Nephron (organoid): ENCODE results near the gene TECPR2.

Experiments
- H3K27ac Mint-ChIP-seq, 3 experiments: 2 replicates each; pipeline ENCODE4 v1.8.0; 2020; ENCODE audit warnings: mixed read lengths in 3 of 3, mild to moderate bottlenecking in 2 of 3, moderate library complexity in 1 of 3
- H3K27me3 Mint-ChIP-seq: 2 replicates; pipeline ENCODE4 v1.8.0; 2021; ENCODE audit warnings: low read depth, mild to moderate bottlenecking, moderate library complexity, mixed read lengths
- H3K36me3 Mint-ChIP-seq: 2 replicates; pipeline ENCODE4 v1.8.0; 2020; ENCODE audit warnings: low read depth, mixed read lengths
- H3K4me1 Mint-ChIP-seq: 2 replicates; pipeline ENCODE4 v1.8.0; 2020; ENCODE audit warnings: mixed read lengths
- H3K4me3 Mint-ChIP-seq, 3 experiments: 2 replicates each; pipeline ENCODE4 v1.8.0; 2020; ENCODE audit warnings: mild to moderate bottlenecking in 3 of 3, mixed read lengths in 3 of 3, moderate library complexity in 2 of 3
- H3K9me3 Mint-ChIP-seq: 2 replicates; pipeline ENCODE4 v1.8.0; 2020; ENCODE audit warnings: mixed read lengths
- CTCF ChIP-seq, 3 experiments: fragments of 200-600 bp; sonication (generic); IDR thresholded peaks; one replicate each; pipeline ENCODE4 v1.5.0; 2021; ENCODE audit warnings: antibody characterized with exemption in 3 of 3; ENCODE audit not compliant: unreplicated experiment in 3 of 3

TECPR2 gene

GRCh38 chr14:102342238-102342637 is 20.5 kb upstream of the TECPR2 start:
- Mint-ChIP-seq H3K27ac (no peak overlapping the region), H3K27me3 (no peaks in the 10 kb centered on the region), H3K4me1 (no peaks in the 10 kb centered on the region), H3K9me3 (no peaks in the 10 kb centered on the region), H3K4me3 (no peak overlapping the region), H3K36me3 (peaks cover 48% of the 10 kb centered on the region)
- TF ChIP-seq CTCF (IDR thresholded peaks at IDR 0.05; ENCODE audit: unreplicated experiment in 3 of 3), result no peak

DNA sequence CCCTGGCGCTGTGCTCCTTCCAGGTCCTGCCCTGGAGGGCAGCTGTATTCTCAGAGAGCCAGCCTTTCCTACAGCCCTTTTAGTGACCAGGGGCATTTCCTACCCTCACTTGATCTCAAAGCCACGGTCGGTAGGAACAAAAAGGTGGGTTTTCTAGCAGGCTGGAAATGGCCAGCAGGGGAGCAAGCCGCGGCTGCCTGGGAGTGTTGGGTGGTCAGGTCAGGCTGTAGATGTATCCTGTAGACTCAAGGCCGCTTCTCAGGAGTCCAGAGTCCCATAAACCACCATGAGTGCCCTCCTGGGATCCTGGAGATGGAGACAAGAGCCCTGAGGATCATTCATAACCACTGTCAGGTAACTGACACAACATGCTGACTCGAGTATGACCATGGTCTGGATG is 18.7 kb upstream of the TECPR2 start:
- H3K4me3 Mint-ChIP-seq, result no peak overlapping the region
- H3K27ac Mint-ChIP-seq, result no peak overlapping the region
- H3K9me3 Mint-ChIP-seq, result no peaks in the 10 kb centered on the region
- no peaks in the 10 kb centered on the region for H3K27me3 Mint-ChIP-seq
- no peak for TF ChIP-seq CTCF (IDR thresholded peaks at IDR 0.05; ENCODE audit: unreplicated experiment in 3 of 3)
- H3K36me3 Mint-ChIP-seq, result peaks cover 51% of the 10 kb centered on the region
- no peaks in the 10 kb centered on the region for H3K4me1 Mint-ChIP-seq

- Mint-ChIP-seq H3K4me1 (no peaks in the 10 kb centered on the region), H3K27ac (no peak overlapping the region), H3K27me3 (no peaks in the 10 kb centered on the region), H3K4me3 (no peak overlapping the region), H3K36me3 (peaks cover 52% of the 10 kb centered on the region), H3K9me3 (no peaks in the 10 kb centered on the region)
- no peak for TF ChIP-seq CTCF (IDR thresholded peaks at IDR 0.05; ENCODE audit: unreplicated experiment in 3 of 3)
These were observed 18.3 kb upstream of the TECPR2 start for GRCh38 chr14:102344485-102344884.

GRCh38 chr14:102345232-102345631 is 17.5 kb upstream of the TECPR2 start:
- Mint-ChIP-seq H3K36me3 (peaks cover 58% of the 10 kb centered on the region), H3K9me3 (no peaks in the 10 kb centered on the region), H3K4me1 (no peaks in the 10 kb centered on the region), H3K27me3 (no peaks in the 10 kb centered on the region), H3K4me3 (no peak overlapping the region), H3K27ac (no peak overlapping the region)
- TF ChIP-seq CTCF (IDR thresholded peaks at IDR 0.05; ENCODE audit: unreplicated experiment in 3 of 3), result no peak

GRCh38 chr14:102346645-102347044 is 16.1 kb upstream of the TECPR2 start:
- Mint-ChIP-seq H3K27me3 (no peaks in the 10 kb centered on the region), H3K4me1 (no peaks in the 10 kb centered on the region), H3K27ac (no peak overlapping the region), H3K4me3 (no peak overlapping the region), H3K36me3 (peaks cover 56% of the 10 kb centered on the region), H3K9me3 (no peaks in the 10 kb centered on the region)
- TF ChIP-seq CTCF (IDR thresholded peaks at IDR 0.05; ENCODE audit: unreplicated experiment in 3 of 3), result no peak

DNA sequence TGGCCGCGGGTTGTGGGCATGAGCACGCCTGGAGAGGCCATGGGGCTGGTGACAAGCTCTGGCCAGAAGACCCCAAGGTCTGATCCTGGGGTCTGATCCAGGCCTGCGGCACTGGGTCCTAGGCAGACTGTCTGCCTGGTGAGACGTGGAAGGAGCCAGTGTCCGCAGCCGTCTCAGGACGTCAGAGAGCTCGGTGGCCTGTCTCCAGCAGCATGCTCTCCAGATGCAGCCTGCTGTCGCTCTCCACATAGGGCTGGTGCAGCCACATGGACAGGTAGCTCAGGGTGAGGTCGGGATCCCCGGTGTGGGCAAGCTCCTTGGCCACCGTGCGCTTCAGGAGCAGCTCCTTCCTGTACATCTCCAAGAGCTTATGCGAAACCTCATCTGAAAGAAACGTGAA is 14.4 kb upstream of the TECPR2 start:
- Mint-ChIP-seq H3K27ac (no peak overlapping the region), H3K9me3 (no peaks in the 10 kb centered on the region), H3K4me1 (no peaks in the 10 kb centered on the region), H3K27me3 (no peaks in the 10 kb centered on the region), H3K36me3 (peaks cover 58% of the 10 kb centered on the region), H3K4me3 (no peak overlapping the region)
- no peak for TF ChIP-seq CTCF (IDR thresholded peaks at IDR 0.05; ENCODE audit: unreplicated experiment in 3 of 3)
